WTC11 (cell line): ENCODE results near the gene POLK.

Experiments
- CREB1 ChIP-seq: sonication (generic); formaldehyde crosslinking; IDR thresholded peaks from 2 replicates; pipeline ENCODE4 v1.8.0; 2023; ENCODE audit warnings: mild to moderate bottlenecking, missing genetic modification reagents
- CREM ChIP-seq: sonication (generic); formaldehyde crosslinking; IDR thresholded peaks from 2 replicates; pipeline ENCODE4 v1.8.1; 2022; ENCODE audit warnings: mild to moderate bottlenecking, missing genetic modification reagents, moderate library complexity
- IRF2 ChIP-seq: sonication (generic); formaldehyde crosslinking; IDR thresholded peaks from 2 replicates; pipeline ENCODE4 v1.8.0; 2022; ENCODE audit warnings: low read depth, missing genetic modification reagents, borderline replicate concordance
- JUN ChIP-seq: sonication (generic); formaldehyde crosslinking; IDR thresholded peaks from 2 replicates; pipeline ENCODE4 v1.8.0; 2023; ENCODE audit warnings: mild to moderate bottlenecking, missing genetic modification reagents
- TF ChIP-seq, protein P1 (sequence below): fragments of 200-600 bp; IDR thresholded peaks from 2 replicates; pipeline ENCODE4 v1.8.0; 2022; ENCODE audit warnings: antibody characterized with exemption
- TF ChIP-seq, protein P2 (sequence below): sonication (generic); formaldehyde crosslinking; IDR thresholded peaks from 2 replicates; pipeline ENCODE4 v1.8.1; 2022; ENCODE audit warnings: low read depth, missing genetic modification reagents, borderline replicate concordance

DNA sequence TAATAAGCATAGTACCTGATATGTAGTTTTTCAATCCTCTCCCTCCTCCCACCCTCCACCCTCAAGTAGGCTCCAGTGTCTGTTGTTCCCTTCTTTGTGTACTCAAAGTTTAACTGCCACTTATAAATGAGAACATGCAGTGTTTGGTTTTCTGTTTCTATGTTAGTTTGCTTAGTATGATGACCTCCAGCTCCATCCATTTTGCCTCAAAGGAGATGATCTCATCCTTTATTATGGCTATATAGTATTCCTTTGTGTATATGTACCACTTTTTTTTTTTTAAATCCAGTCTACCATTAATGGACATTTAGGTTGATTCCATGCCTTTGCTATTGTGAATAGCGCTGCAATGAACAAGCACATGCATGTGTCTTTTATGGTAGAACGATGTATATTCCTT, 20.5 kb downstream of the POLK start:
- TF ChIP-seq, protein P1, sequence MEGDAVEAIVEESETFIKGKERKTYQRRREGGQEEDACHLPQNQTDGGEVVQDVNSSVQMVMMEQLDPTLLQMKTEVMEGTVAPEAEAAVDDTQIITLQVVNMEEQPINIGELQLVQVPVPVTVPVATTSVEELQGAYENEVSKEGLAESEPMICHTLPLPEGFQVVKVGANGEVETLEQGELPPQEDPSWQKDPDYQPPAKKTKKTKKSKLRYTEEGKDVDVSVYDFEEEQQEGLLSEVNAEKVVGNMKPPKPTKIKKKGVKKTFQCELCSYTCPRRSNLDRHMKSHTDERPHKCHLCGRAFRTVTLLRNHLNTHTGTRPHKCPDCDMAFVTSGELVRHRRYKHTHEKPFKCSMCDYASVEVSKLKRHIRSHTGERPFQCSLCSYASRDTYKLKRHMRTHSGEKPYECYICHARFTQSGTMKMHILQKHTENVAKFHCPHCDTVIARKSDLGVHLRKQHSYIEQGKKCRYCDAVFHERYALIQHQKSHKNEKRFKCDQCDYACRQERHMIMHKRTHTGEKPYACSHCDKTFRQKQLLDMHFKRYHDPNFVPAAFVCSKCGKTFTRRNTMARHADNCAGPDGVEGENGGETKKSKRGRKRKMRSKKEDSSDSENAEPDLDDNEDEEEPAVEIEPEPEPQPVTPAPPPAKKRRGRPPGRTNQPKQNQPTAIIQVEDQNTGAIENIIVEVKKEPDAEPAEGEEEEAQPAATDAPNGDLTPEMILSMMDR = no peak
- TF ChIP-seq JUN (CRISPR knock-in tag) (no peak), IRF2 (CRISPR knock-in tag) (no peak), CREM (CRISPR knock-in tag) (no peak), CREB1 (CRISPR knock-in tag) (no peak)
- TF ChIP-seq, protein P2, sequence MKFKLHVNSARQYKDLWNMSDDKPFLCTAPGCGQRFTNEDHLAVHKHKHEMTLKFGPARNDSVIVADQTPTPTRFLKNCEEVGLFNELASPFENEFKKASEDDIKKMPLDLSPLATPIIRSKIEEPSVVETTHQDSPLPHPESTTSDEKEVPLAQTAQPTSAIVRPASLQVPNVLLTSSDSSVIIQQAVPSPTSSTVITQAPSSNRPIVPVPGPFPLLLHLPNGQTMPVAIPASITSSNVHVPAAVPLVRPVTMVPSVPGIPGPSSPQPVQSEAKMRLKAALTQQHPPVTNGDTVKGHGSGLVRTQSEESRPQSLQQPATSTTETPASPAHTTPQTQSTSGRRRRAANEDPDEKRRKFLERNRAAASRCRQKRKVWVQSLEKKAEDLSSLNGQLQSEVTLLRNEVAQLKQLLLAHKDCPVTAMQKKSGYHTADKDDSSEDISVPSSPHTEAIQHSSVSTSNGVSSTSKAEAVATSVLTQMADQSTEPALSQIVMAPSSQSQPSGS (CRISPR knock-in tag) = no peak
